ENCODE results near the gene TMEM59L. TPM values are rescaled to one million over a fixed set of nuclear protein-coding genes. Genes with fewer than 3 reads are reported as not detected.

The TMEM59L gene
- total RNA-seq, 2 experiments from 2014 or later, result 0.25 to 0.27 TPM

- DNase-seq (peak in 2 of 14 experiments; percentile 23 to 35), ATAC-seq (ENCODE audit: poor library complexity) (no peak)
- H3K27me3 Mint-ChIP-seq, result peaks cover 72% of the 10 kb centered on the region
- peaks cover 53% of the 10 kb centered on the region for H3K4me1 ChIP-seq (ENCODE audit: insufficient read depth, low read length)
- no peaks in the 10 kb centered on the region for H3K36me3 Mint-ChIP-seq (ENCODE audit: low read depth)
- H3K9me3 Mint-ChIP-seq, result no peaks in the 10 kb centered on the region
- H3K4me3 ChIP-seq (ENCODE audit: low read length), result no peak overlapping the region
- POLR2A ChIA-PET, result no interaction called here
- no peak for TF ChIP-seq CTCF (IDR thresholded peaks at IDR 0.05)
- H3K27ac ChIP-seq (ENCODE audit: low read depth in 1 of 2, low read length in 2 of 2), result no peak overlapping the region
- peaks cover 0 to 43% of the 10 kb centered on the region in 2 experiments for H3K9me3 ChIP-seq (ENCODE audit: control insufficient read depth in 1 of 2, insufficient read depth in 1 of 2, low read length in 2 of 2)
- H3K27ac Mint-ChIP-seq, result no peak overlapping the region
- no peak overlapping the region for H3K4me3 Mint-ChIP-seq
- intact Hi-C loops (cut with DNase I, micrococcal nuclease), result no loop called here
- no peaks in the 10 kb centered on the region for H3K36me3 ChIP-seq (ENCODE audit: insufficient read depth, low read length)
- H3K4me1 Mint-ChIP-seq (ENCODE audit: low read depth), result peaks cover 27% of the 10 kb centered on the region
- CTCF ChIA-PET, result no interaction called here
- H3K27me3 ChIP-seq (ENCODE audit: control insufficient read depth in 1 of 2, insufficient read depth in 2 of 2, low read length in 2 of 2), result peaks cover 77 to 83% of the 10 kb centered on the region in 2 experiments
These were observed 5.2 kb upstream of the TMEM59L start for GRCh38 chr19:18607226-18608101.

DNA sequence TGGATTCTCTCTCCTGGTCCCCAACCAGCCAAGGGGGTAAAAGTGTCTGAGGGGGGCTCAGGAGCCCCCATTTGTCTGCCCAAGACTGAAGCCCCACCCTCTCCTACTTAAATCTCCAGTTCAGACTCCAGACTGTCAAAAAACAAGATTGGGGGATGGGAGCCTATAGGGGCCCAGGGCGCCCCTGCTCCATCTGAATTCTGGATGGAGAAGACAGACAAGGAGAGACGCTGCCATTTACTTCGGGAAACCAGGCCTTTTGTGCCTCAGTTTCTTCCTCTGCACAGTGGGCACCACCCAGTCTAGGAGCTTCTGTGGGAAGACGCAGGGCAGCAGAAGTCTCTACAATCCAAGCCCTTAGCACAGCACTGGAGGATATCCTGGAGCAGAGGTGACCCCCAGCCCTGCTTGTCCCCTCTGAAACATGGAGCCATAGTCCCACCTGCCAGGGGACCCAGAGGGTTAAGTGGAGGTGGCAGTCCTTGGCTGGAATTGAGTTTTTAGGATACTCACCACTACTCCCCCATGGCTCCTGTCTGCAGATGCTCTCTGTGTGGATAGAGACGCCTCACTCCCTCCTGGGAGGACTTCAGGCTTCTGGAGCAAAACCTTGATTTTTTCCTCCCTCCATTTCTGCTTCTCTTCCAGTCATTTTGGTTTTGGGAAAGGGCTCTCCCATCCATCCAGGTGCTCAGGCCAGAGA is 4.4 kb upstream of the TMEM59L start:
- Histone ChIP-seq H3K4me1 (ENCODE audit: insufficient read depth, low read length) (peaks cover 58% of the 10 kb centered on the region), H3K9me3 (ENCODE audit: control insufficient read depth in 1 of 2, insufficient read depth in 1 of 2, low read length in 2 of 2) (peaks cover 0 to 41% of the 10 kb centered on the region in 2 experiments), H3K36me3 (ENCODE audit: insufficient read depth, low read length) (no peaks in the 10 kb centered on the region), H3K27ac (ENCODE audit: low read depth in 1 of 2, low read length in 2 of 2) (no peak overlapping the region), H3K4me3 (ENCODE audit: low read length) (no peak overlapping the region), H3K27me3 (ENCODE audit: control insufficient read depth in 1 of 2, insufficient read depth in 2 of 2, low read length in 2 of 2) (peaks cover 75 to 83% of the 10 kb centered on the region in 2 experiments)
- Mint-ChIP-seq H3K27me3 (peaks cover 70% of the 10 kb centered on the region), H3K36me3 (ENCODE audit: low read depth) (no peaks in the 10 kb centered on the region), H3K4me1 (ENCODE audit: low read depth) (peaks cover 25% of the 10 kb centered on the region), H3K9me3 (no peaks in the 10 kb centered on the region), H3K4me3 (no peak overlapping the region), H3K27ac (no peak overlapping the region)
- DNase-seq (no peak), ATAC-seq (ENCODE audit: poor library complexity) (no peak)
- intact Hi-C loops (cut with DNase I, micrococcal nuclease), result no loop called here
- ChIA-PET POLR2A (no interaction called here), CTCF (no interaction called here)
- no peak for TF ChIP-seq CTCF (IDR thresholded peaks at IDR 0.05)

DNA sequence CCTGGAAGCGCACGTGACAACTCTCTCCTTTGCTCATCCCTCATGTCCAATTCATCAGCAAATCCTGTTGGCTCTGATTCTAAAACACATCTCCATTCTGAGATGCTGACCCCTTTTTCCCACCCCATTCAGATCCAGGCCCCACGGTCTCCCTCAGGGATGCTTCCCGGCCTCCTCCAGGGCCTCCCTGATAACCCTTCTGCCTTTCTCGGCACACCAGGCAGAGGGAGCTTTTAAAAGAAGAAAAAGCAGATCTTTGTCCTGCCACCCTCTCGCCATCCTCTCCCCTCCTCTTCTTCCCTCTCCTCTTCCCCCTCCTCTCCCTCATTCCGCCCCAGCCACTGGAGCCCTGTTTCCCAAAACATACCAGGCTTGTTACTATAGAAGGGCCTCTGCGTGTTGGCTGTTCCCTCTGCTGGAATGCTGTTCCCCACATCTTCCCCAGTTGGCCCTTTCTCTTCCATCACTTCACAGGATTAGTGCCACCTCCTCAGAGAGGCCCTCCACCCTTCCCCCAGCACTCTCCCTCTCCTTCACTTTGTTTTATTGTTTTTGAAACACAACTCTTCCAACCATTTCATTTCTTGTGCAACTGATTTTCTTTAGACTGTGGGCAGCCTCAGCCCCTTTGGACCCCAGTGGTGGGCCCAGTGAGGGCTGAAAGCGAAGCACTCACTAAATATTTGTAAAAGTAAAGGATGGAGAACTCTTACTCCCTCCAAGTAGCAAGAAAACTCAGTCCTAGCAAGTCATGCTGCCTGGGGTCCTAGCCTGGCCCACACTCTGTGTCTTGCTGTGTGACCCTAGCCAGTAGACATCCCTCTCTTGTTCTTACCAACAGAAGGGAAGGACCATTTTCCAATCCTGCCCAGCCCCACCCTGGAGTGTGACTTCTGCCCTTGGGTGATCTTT is 3.6 kb upstream of the TMEM59L start:
- peaks cover 0 to 38% of the 10 kb centered on the region in 2 experiments for H3K9me3 ChIP-seq (ENCODE audit: control insufficient read depth in 1 of 2, insufficient read depth in 1 of 2, low read length in 2 of 2)
- peaks cover 75 to 85% of the 10 kb centered on the region in 2 experiments for H3K27me3 ChIP-seq (ENCODE audit: control insufficient read depth in 1 of 2, insufficient read depth in 2 of 2, low read length in 2 of 2)
- Mint-ChIP-seq H3K36me3 (ENCODE audit: low read depth) (no peaks in the 10 kb centered on the region), H3K4me3 (peak overlapping the region; percentile 26), H3K4me1 (ENCODE audit: low read depth) (peaks cover 30% of the 10 kb centered on the region), H3K27ac (no peak overlapping the region), H3K27me3 (peaks cover 75% of the 10 kb centered on the region), H3K9me3 (no peaks in the 10 kb centered on the region)
- H3K27ac ChIP-seq (ENCODE audit: low read depth in 1 of 2, low read length in 2 of 2), result no peak overlapping the region
- ChIA-PET POLR2A (no interaction called here), CTCF (interaction anchor here (1.4 kb wide), 1 partner anchor 15 kb away, joined by 6 read pairs; no protein-coding TSS in a partner anchor)
- intact Hi-C loops (cut with DNase I, micrococcal nuclease), result no loop called here
- DNase-seq (no peak), ATAC-seq (ENCODE audit: poor library complexity) (no peak)
- no peaks in the 10 kb centered on the region for H3K36me3 ChIP-seq (ENCODE audit: insufficient read depth, low read length)
- H3K4me1 ChIP-seq (ENCODE audit: insufficient read depth, low read length), result peaks cover 55% of the 10 kb centered on the region
- H3K4me3 ChIP-seq (ENCODE audit: low read length), result no peak overlapping the region
- TF ChIP-seq CTCF (IDR thresholded peaks at IDR 0.05), result no peak

All from CD4-positive, alpha-beta T cell (primary cell).